ENCODE data around the gene OPHN1. TPM values are rescaled to one million over a fixed set of nuclear protein-coding genes. Genes with fewer than 3 reads are reported as not detected.

Gene OPHN1
- total RNA-seq, 4 donors from 2014 or later, result 2.8 to 8.7 (median 6.6) TPM

GRCh38 chrX:68112321-68112720 is 321.0 kb downstream of the OPHN1 start:
- Histone ChIP-seq H3K4me1 (no peaks in the 10 kb centered on the region), H3K4me3 (no peak overlapping the region), H3K9me3 (no peaks in the 10 kb centered on the region), H3K27ac (no peak overlapping the region), H3K27me3 (no peaks in the 10 kb centered on the region), H3K36me3 (no peaks in the 10 kb centered on the region)
- DNase-seq, result no peak
- intact Hi-C loops (cut with DNase I; ENCODE audit: low total_unique reads), result no loop called here
- in situ Hi-C loops (cut with MboI; ENCODE audit: low pct_ligation_motif_present in 1 of 4, low pct_unique_long_range_greater_than_20kb in 1 of 4, low sequenced_read_pairs in 3 of 4), result no loop called here
- TF ChIP-seq CTCF (IDR thresholded peaks at IDR 0.05), result no peak
- no peak for TF ChIP-seq POLR2A (IDR thresholded peaks at IDR 0.05)
- TF ChIP-seq POLR2AphosphoS5 (IDR thresholded peaks at IDR 0.05), result no peak
- TF ChIP-seq EP300 (IDR thresholded peaks at IDR 0.05; ENCODE audit: low read depth), result no peak
- 50 to 80% methylated on average over 1 to 3 of the region's 3 CpGs for WGBS, 2 donors (ENCODE audit: low coverage in 1 of 2)

- H3K9me3 ChIP-seq, result no peaks in the 10 kb centered on the region
- TF ChIP-seq EP300 (IDR thresholded peaks at IDR 0.05; ENCODE audit: low read depth) (no peak), POLR2A (IDR thresholded peaks at IDR 0.05) (no peak), POLR2AphosphoS5 (IDR thresholded peaks at IDR 0.05) (no peak), CTCF (IDR thresholded peaks at IDR 0.05) (no peak)
- H3K27me3 ChIP-seq, result no peaks in the 10 kb centered on the region
- no peak overlapping the region for H3K4me3 ChIP-seq
- in situ Hi-C loops (cut with MboI; ENCODE audit: low pct_ligation_motif_present in 1 of 4, low pct_unique_long_range_greater_than_20kb in 1 of 4, low sequenced_read_pairs in 3 of 4) (no loop called here), intact Hi-C loops (cut with DNase I; ENCODE audit: low total_unique reads) (no loop called here)
- no peak overlapping the region for H3K27ac ChIP-seq
- no peaks in the 10 kb centered on the region for H3K36me3 ChIP-seq
- no peak for DNase-seq
- no peaks in the 10 kb centered on the region for H3K4me1 ChIP-seq
Measured at GRCh38 chrX:68109162-68109561, 324.1 kb downstream of the OPHN1 start.

GRCh38 chrX:68098431-68098830 is 334.9 kb downstream of the OPHN1 start:
- intact Hi-C loops (cut with DNase I; ENCODE audit: low total_unique reads) (no loop called here), in situ Hi-C loops (cut with MboI; ENCODE audit: low pct_ligation_motif_present in 1 of 4, low pct_unique_long_range_greater_than_20kb in 1 of 4, low sequenced_read_pairs in 3 of 4) (no loop called here)
- no peaks in the 10 kb centered on the region for H3K27me3 ChIP-seq
- no peak for TF ChIP-seq POLR2AphosphoS5 (IDR thresholded peaks at IDR 0.05)
- TF ChIP-seq CTCF (IDR thresholded peaks at IDR 0.05), result no peak
- TF ChIP-seq EP300 (IDR thresholded peaks at IDR 0.05; ENCODE audit: low read depth), result no peak
- TF ChIP-seq POLR2A (IDR thresholded peaks at IDR 0.05), result no peak
- no peak overlapping the region for H3K27ac ChIP-seq
- H3K4me1 ChIP-seq, result no peaks in the 10 kb centered on the region
- DNase-seq, result no peak
- no peak overlapping the region for H3K4me3 ChIP-seq
- H3K9me3 ChIP-seq, result no peaks in the 10 kb centered on the region
- 74 to 78% methylated on average over 1 to 2 of the region's 2 CpGs for WGBS, 2 donors (ENCODE audit: low coverage in 1 of 2)
- no peaks in the 10 kb centered on the region for H3K36me3 ChIP-seq

- no peak for DNase-seq
- Histone ChIP-seq H3K4me1 (no peaks in the 10 kb centered on the region), H3K4me3 (no peak overlapping the region), H3K27ac (no peak overlapping the region), H3K27me3 (no peaks in the 10 kb centered on the region), H3K36me3 (no peaks in the 10 kb centered on the region), H3K9me3 (no peaks in the 10 kb centered on the region)
- intact Hi-C loops (cut with DNase I; ENCODE audit: low total_unique reads), result no loop called here
- 77% methylated on average over 1 of the region's 1 CpG; no CpG with 5 or more reads in 1 of the 2 donors for WGBS, 2 donors (ENCODE audit: low coverage in 1 of 2)
- in situ Hi-C loops (cut with MboI; ENCODE audit: low pct_ligation_motif_present in 1 of 4, low pct_unique_long_range_greater_than_20kb in 1 of 4, low sequenced_read_pairs in 3 of 4), result no loop called here
- TF ChIP-seq POLR2AphosphoS5 (IDR thresholded peaks at IDR 0.05) (no peak), CTCF (IDR thresholded peaks at IDR 0.05) (no peak), POLR2A (IDR thresholded peaks at IDR 0.05) (no peak), EP300 (IDR thresholded peaks at IDR 0.05; ENCODE audit: low read depth) (no peak)
Measured at GRCh38 chrX:68090266-68090665, 343.0 kb downstream of the OPHN1 start.
